Colonic mucosa (tissue), 4 donors: Measurements from ENCODE around the gene SRPK2. TPM values are rescaled to one million over a fixed set of nuclear protein-coding genes. Genes with fewer than 3 reads are reported as not detected.
"Not testable (repeated sequence)": the region's sequence is repeated elsewhere in the genome, so short reads cannot be mapped to it uniquely, and the experiment has no call there.

ENCODE experiments used
- DNase-seq: peaks from one replicate; pipeline ENCODE4 v3.0.0-alpha.2; 2020
- H3K27ac ChIP-seq: fragments of 200-600 bp; one replicate; pipeline ENCODE4 v1.8.0; 2021
- H3K27me3 ChIP-seq: fragments of 200-600 bp; one replicate; pipeline ENCODE4 v1.8.0; 2021
- H3K36me3 ChIP-seq: fragments of 200-600 bp; one replicate; pipeline ENCODE4 v1.8.0; 2021
- H3K4me1 ChIP-seq: fragments of 200-600 bp; one replicate; pipeline ENCODE4 v1.8.0; 2021; ENCODE audit warnings: mild to moderate bottlenecking
- H3K4me3 ChIP-seq: fragments of 200-600 bp; one replicate; pipeline ENCODE4 v1.8.0; 2021
- H3K9ac ChIP-seq, 2 donors: one replicate each; pipeline ENCODE4 v1.7.0; 2013; ENCODE audit warnings: control low read depth in 2 of 2, low read depth in 2 of 2, low read length in 2 of 2
- H3K9me3 ChIP-seq: fragments of 200-600 bp; one replicate; pipeline ENCODE4 v1.8.0; 2021
- intact Hi-C: fragments of 100-400 bp; cut with DNase I; formaldehyde crosslinking; loops from one replicate; pipeline ENCODE4 v1.14.1; 2022
- total RNA-seq, 2 donors: library from RNA; stranded (reverse); fragmentation: NEBNext Ultra II Directional in 1 of 2; extraction: Animal tissue kit (Norgen Biotek cat#: 25700) in 1 of 2; gene quantifications; one replicate each; pipeline ENCODE4 v1.2.1, GENCODE V29; 2021
- TF ChIP-seq, protein P1 (sequence below): fragments of 200-600 bp; IDR thresholded peaks from one replicate; pipeline ENCODE4 v1.8.0; 2022; ENCODE audit warnings: antibody characterized with exemption, mild to moderate bottlenecking
- donor health status: healthy.
- donor health status: DM: no; HTN: no; CAD: no.
- donor health status: DM: no; HTN: no; CAD: no.

The SRPK2 gene
- total RNA-seq, 2 donors from 2014 or later = 25.0 to 30.1 TPM

DNA sequence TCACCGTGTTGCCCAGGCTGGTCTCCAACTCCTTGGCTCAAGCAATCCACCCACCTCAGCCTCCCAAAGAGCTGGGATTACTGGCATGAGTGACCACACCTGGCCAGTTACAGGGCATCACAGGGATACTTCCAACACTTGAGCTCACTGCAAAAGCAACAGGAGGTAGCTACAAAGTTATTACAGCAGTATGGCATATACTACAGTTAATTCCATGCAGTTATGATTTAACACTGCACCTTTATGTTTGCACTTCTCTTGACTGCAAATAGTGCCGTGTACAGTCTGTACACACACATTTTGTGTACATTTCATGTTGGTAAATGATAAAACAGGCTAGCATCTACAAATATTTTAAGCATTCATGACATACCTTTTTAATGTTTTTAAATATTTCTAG, 21.3 kb downstream of the SRPK2 start:
- Histone ChIP-seq H3K27ac (no peak overlapping the region), H3K9ac (peak overlapping the region in 1 of 2 donors; percentile 2), H3K4me1 (no peaks in the 10 kb centered on the region), H3K4me3 (no peak overlapping the region), H3K27me3 (no peaks in the 10 kb centered on the region), H3K9me3 (no peaks in the 10 kb centered on the region), H3K36me3 (no peaks in the 10 kb centered on the region)
- no peak for DNase-seq
- intact Hi-C loops = no loop called here
- TF ChIP-seq, protein P1, sequence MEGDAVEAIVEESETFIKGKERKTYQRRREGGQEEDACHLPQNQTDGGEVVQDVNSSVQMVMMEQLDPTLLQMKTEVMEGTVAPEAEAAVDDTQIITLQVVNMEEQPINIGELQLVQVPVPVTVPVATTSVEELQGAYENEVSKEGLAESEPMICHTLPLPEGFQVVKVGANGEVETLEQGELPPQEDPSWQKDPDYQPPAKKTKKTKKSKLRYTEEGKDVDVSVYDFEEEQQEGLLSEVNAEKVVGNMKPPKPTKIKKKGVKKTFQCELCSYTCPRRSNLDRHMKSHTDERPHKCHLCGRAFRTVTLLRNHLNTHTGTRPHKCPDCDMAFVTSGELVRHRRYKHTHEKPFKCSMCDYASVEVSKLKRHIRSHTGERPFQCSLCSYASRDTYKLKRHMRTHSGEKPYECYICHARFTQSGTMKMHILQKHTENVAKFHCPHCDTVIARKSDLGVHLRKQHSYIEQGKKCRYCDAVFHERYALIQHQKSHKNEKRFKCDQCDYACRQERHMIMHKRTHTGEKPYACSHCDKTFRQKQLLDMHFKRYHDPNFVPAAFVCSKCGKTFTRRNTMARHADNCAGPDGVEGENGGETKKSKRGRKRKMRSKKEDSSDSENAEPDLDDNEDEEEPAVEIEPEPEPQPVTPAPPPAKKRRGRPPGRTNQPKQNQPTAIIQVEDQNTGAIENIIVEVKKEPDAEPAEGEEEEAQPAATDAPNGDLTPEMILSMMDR = no peak

DNA sequence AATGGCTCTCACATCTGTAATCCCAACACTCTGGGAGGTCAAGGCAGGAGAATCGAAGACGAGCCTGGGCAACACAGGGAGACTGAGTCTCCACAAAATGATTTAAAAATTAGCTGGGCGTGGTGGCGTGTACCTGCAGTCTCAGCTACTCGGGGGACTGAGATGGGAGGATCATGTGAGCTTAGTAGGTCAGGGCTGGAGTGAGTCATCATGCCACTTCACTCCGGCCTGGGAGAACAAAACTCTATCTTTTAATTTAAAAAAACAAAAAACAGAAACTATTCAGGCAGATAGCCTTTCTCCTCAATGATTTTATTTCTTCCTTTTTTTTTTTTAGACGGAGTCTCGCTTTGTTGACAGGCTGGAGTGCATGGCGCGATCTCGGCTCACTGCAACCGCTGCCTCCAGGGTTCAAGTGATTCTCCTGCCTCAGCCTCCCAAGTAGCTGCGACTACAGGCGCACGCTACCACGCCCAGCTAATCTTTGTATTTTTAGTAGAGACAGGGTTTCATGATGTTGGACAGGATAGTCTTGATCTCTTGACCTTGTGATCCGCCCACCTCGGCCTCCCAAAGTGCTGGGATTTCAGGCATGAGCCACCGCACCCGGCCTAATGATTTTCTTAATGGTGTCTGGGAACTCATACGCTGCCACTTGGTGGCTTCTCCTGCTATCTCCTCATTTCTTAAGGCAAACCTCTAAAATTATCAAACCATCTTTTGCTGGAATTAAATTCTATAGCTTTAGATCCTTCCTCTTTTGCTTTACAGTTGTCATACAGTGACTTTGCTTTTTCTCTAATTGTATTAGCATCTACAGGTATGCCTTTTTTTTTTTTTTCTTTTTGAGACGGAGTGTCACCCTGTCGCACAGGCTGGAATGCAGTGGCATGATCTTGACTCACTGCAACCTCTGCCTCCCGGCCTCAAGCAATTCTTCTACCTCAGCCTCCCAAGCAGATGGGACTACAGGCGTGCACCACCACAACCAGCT, 22.9 kb downstream of the SRPK2 start:
- Histone ChIP-seq H3K4me1 (no peaks in the 10 kb centered on the region), H3K9me3 (no peaks in the 10 kb centered on the region), H3K27me3 (no peaks in the 10 kb centered on the region), H3K4me3 (no peak overlapping the region), H3K9ac (no peak overlapping the region), H3K27ac (no peak overlapping the region), H3K36me3 (no peaks in the 10 kb centered on the region)
- TF ChIP-seq, protein P1 = no peak
- no peak for DNase-seq
- intact Hi-C loops = no loop called here

DNA sequence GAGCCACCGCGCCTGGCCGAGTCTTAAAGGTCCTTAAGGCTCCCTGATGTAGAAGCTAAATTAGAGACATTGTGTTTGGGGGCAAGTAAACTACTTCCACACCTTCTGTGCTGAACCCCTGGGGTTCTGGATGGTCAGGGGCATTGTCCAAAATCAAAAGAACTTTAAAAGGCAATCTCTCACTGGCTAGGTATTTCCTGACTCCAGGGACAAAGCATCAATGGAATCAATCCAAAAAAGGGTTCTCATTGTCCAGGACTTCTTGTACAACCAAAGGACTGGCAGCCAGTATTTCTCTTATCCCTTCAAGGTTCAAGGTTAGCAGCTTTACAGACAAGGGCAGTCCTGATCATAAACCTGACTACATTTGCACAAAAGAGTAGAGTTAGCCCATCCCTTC, 24.0 kb downstream of the SRPK2 start:
- Histone ChIP-seq H3K36me3 (no peaks in the 10 kb centered on the region), H3K9ac (no peak overlapping the region), H3K9me3 (no peaks in the 10 kb centered on the region), H3K27ac (no peak overlapping the region), H3K27me3 (no peaks in the 10 kb centered on the region), H3K4me1 (no peaks in the 10 kb centered on the region), H3K4me3 (no peak overlapping the region)
- no peak for DNase-seq
- intact Hi-C loops = no loop called here
- TF ChIP-seq, protein P1 = no peak

DNA sequence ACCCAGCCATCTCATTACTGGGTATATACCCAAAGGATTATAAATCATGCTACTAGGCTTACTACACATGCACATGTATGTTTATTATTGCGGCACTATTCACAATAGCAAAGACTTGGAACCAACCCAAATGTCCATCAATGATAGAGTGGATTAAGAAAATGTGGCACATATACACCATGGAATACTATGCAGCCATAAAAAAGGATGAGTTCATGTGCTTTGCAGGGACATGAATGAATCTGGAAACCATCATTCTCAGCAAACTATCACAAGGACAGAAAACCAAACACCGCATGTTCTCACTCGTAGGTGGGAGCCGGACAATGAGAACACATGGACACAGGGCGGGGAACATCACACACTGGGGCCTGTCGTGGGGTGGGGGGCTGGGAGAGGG, 25.1 kb downstream of the SRPK2 start:
- H3K27ac ChIP-seq, H3K27me3 ChIP-seq, H3K4me1 ChIP-seq, intact Hi-C loops, H3K4me3 ChIP-seq, H3K36me3 ChIP-seq, DNase-seq, H3K9me3 ChIP-seq, H3K9ac ChIP-seq: not testable (repeated sequence)

DNA sequence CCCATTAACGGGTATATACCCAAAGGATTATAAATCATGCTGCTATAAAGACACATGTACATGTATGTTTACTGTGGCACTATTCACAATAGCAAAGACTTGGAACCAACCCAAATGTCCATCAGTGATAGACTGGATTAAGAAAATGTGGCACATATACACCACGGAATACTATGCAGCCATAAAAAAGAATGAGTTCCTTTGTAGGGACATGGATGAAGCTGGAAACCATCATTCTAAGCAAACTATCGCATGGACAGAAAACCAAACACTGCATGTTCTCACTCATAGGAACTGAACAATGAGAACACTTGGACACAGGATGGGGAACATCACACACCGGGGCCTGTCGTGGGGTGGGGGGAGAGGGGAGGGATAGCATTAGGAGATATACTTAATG, 26.0 kb downstream of the SRPK2 start:
- DNase-seq, H3K36me3 ChIP-seq, H3K27me3 ChIP-seq, H3K9ac ChIP-seq, H3K4me3 ChIP-seq, intact Hi-C loops, H3K4me1 ChIP-seq, H3K9me3 ChIP-seq, H3K27ac ChIP-seq: not testable (repeated sequence)

DNA sequence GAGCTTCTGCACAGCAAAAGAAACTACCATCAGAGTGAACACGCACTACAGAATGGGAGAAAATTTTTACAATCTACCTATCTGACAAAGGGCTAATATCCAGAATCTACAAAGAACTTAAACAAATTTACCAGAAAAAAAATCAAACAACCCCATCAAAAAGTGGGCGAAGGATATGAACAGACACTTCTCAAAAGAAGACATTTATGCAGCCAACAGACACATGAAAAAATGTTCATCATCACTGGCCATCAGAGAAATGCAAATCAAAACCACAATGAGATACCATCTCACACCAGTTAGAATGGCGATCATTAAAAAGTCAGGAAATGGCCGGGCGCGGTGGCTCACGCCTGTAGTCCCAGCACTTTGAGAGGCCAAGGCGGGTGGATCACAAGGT, 26.7 kb downstream of the SRPK2 start:
- H3K36me3 ChIP-seq, H3K27ac ChIP-seq, intact Hi-C loops, H3K4me1 ChIP-seq, H3K9me3 ChIP-seq, DNase-seq, H3K27me3 ChIP-seq, H3K9ac ChIP-seq, H3K4me3 ChIP-seq: not testable (repeated sequence)

DNA sequence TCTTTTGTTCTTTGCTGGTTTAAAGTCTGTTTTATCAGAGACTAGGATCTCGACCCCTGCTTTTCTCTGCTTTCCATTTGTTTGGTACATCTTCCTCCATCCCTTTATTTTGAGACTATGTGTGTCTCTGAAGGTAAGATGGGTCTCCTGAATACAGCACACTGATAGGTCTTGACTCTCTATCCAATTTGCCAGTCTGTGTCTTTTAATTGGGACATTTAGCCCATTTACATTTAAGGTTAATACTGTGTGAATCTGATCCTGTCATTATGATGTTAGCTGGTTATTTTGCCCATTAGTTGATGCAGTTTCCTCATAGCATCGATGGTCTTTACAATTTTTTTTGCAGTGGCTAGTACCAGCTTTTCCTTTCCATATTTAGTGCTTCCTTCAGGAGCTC, 28.6 kb downstream of the SRPK2 start:
- DNase-seq, H3K9me3 ChIP-seq, H3K36me3 ChIP-seq, H3K4me3 ChIP-seq, H3K9ac ChIP-seq, H3K4me1 ChIP-seq, H3K27me3 ChIP-seq, H3K27ac ChIP-seq, intact Hi-C loops: not testable (repeated sequence)
